ENCODE measurements around the gene GRID2.

GRCh38 chr4:93103042-93103441 is 799.3 kb downstream of the GRID2 start:
- TF ChIP-seq CTCF (IDR thresholded peaks at IDR 0.05) (no peak), POLR2A (IDR thresholded peaks at IDR 0.05) (no peak), POLR2AphosphoS5 (IDR thresholded peaks at IDR 0.05) (no peak)

Measured in stomach (tissue), 4 donors.